ENCODE measurements around the gene FADS2.

GRCh38 chr11:61880454-61880853 is 52.4 kb downstream of the FADS2 start:
- TF ChIP-seq CTCF (conservative IDR thresholded peaks at IDR 0.05; ENCODE audit: low read depth in 2 of 2) (no peak), POLR2AphosphoS5 (IDR thresholded peaks at IDR 0.05; ENCODE audit: low read depth) (no peak), EZH2phosphoT487 (IDR thresholded peaks at IDR 0.05; ENCODE audit: unreplicated experiment) (no peak), ZNF114 (CRISPR knock-in tag; IDR thresholded peaks at IDR 0.05) (no peak), CREB1 (CRISPR knock-in tag; IDR thresholded peaks at IDR 0.05; ENCODE audit: low read depth) (no peak), EZH2 (IDR thresholded peaks at IDR 0.05; ENCODE audit: low read depth, unreplicated experiment) (no peak), JUNB (IDR thresholded peaks at IDR 0.05; ENCODE audit: unreplicated experiment) (no peak), STAT1 (IDR thresholded peaks at IDR 0.05; ENCODE audit: unreplicated experiment) (no peak), ZNF331 (CRISPR knock-in tag; IDR thresholded peaks at IDR 0.05; ENCODE audit: low read depth) (no peak), NANOG (IDR thresholded peaks at IDR 0.05; ENCODE audit: borderline replicate concordance) (no peak), ZNF462 (CRISPR knock-in tag; IDR thresholded peaks at IDR 0.05) (no peak)
- TF ChIP-seq, protein P1, sequence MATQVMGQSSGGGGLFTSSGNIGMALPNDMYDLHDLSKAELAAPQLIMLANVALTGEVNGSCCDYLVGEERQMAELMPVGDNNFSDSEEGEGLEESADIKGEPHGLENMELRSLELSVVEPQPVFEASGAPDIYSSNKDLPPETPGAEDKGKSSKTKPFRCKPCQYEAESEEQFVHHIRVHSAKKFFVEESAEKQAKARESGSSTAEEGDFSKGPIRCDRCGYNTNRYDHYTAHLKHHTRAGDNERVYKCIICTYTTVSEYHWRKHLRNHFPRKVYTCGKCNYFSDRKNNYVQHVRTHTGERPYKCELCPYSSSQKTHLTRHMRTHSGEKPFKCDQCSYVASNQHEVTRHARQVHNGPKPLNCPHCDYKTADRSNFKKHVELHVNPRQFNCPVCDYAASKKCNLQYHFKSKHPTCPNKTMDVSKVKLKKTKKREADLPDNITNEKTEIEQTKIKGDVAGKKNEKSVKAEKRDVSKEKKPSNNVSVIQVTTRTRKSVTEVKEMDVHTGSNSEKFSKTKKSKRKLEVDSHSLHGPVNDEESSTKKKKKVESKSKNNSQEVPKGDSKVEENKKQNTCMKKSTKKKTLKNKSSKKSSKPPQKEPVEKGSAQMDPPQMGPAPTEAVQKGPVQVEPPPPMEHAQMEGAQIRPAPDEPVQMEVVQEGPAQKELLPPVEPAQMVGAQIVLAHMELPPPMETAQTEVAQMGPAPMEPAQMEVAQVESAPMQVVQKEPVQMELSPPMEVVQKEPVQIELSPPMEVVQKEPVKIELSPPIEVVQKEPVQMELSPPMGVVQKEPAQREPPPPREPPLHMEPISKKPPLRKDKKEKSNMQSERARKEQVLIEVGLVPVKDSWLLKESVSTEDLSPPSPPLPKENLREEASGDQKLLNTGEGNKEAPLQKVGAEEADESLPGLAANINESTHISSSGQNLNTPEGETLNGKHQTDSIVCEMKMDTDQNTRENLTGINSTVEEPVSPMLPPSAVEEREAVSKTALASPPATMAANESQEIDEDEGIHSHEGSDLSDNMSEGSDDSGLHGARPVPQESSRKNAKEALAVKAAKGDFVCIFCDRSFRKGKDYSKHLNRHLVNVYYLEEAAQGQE (IDR thresholded peaks at IDR 0.05; ENCODE audit: unreplicated experiment) = no peak
